ENCODE data around the gene KCNIP1.

- no peak for TF ChIP-seq RCOR1 (IDR thresholded peaks at IDR 0.05; ENCODE audit: low read depth, low read length)
- no peak for TF ChIP-seq ESRRA (IDR thresholded peaks at IDR 0.05; ENCODE audit: borderline replicate concordance, low read length)
- no peak for TF ChIP-seq CTCF (IDR thresholded peaks at IDR 0.05)
- no peak for TF ChIP-seq JUN (IDR thresholded peaks at IDR 0.05)
- no peak for TF ChIP-seq EP300 (IDR thresholded peaks at IDR 0.05)
- no peak for TF ChIP-seq CHD2 (IDR thresholded peaks at IDR 0.05; ENCODE audit: low read length, partially characterized antibody)
- TF ChIP-seq CEBPB (IDR thresholded peaks at IDR 0.05), result no peak
- no peak for TF ChIP-seq SMC3 (IDR thresholded peaks at IDR 0.05)
Observed at GRCh38 chr5:170534941-170535340, 31.1 kb downstream of the KCNIP1 start.
